ENCODE data around the gene HTR3B.
"Not testable (repeated sequence)": the region's sequence is repeated elsewhere in the genome, so short reads cannot be mapped to it uniquely, and the experiment has no call there.

The HTR3B gene

DNA sequence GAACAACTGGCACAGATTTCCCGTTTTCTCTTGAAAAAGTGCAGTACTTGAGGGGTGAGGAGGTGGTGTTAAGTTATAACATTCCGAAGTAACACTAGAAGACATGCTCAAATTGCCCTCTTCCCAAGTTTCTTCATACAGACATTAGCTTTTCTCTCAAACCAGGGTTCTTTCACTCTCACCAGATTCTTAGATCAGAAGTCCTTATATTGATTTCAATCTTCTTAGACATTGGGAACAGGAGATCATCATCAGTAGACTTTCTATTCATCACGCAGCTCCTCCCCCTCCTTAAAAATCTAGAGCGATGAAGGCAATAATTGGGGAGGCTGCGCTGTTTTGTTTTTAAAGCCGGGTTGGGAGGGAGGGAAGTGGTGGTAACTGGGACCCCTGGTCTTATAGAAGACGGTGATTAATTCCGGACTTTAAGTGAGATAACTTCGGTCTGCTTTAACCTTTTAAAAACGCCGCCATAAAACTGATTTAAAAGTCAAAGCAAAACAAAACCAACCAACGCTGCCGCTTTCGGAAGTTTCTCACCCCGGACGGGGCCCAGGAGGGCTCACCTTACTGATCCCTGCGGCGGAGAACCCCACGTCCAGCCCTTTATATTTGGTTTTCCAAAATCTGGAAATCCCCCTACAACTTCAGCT, 29.9 kb upstream of the HTR3B start:
- no peaks in the 10 kb centered on the region for H3K9me3 ChIP-seq (ENCODE audit: insufficient read depth, low read depth, low read length)
- peak overlapping the region; percentile 69; the same call in 1 of the 2 replicates for H3K27ac ChIP-seq (ENCODE audit: low read depth, low read length)
- H3K27me3 ChIP-seq (ENCODE audit: insufficient read depth, low read length): no peaks in the 10 kb centered on the region
- H3K9ac ChIP-seq (ENCODE audit: low read depth, low read length): peak overlapping the region; percentile 83
- H3K4me3 ChIP-seq (ENCODE audit: low read length): peak overlapping the region; percentile 97
- peaks cover 26% of the 10 kb centered on the region for H3K36me3 ChIP-seq (ENCODE audit: insufficient read depth, low read length)
- under 1% methylated on average over 18 of the region's 19 CpGs for WGBS
- peaks cover 30% of the 10 kb centered on the region for H3K4me1 ChIP-seq (ENCODE audit: insufficient read depth, low read length)

DNA sequence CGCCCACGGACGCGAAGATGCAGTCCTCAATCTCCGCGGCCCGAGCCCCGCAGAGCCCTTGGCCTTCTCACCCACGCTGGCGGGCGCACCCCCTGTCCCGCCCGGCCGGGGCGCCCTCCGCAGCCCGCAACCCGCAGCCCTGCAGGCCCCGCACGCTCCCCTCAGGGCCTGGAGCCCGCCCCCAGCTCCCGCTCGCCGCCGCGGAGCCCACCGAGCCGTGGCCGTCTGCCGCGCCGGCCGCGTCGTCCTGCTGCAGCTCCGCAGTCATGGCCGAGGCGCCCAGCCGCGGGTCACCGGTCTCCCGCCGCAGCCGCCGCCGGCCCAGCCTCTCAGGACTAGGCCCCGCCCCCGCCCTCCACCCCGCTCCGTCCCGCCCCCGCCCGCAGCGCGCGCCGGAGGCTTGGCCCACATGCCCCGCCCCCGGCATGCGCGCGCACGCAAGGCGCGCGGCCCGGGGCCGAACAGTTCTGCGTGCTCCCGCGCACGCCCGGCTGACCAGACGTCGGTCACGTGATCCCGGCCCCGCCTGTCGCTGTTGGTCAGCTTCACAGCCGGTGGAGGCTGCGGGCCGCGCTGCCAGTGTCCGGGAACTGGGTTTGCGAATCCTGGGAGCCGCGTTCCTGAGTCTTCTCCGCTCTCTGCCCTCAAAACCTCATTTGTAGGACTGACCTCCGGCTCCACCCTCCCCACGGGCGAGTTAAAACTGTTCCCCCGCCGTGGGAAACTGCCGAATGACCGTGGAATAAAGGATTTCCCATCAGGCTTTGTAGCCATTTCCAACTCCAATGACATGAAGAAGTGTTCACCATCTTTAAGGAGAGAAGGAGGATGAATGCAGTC, 29.1 kb upstream of the HTR3B start, which contains the start of gene USP28:
TSS of gene USP28 (minus strand) at position 339 of the 840 bp plus-strand sequence. CDS start at position 268, 71 bp downstream.
- Histone ChIP-seq H3K36me3 (ENCODE audit: insufficient read depth, low read length) (peaks cover 23% of the 10 kb centered on the region), H3K27me3 (ENCODE audit: insufficient read depth, low read length) (no peaks in the 10 kb centered on the region), H3K9me3 (ENCODE audit: insufficient read depth, low read depth, low read length) (no peaks in the 10 kb centered on the region), H3K4me1 (ENCODE audit: insufficient read depth, low read length) (peaks cover 30% of the 10 kb centered on the region), H3K4me3 (ENCODE audit: low read length) (peak within 1 kb of the TSS; percentile 97), H3K27ac (ENCODE audit: low read depth, low read length) (peak within 1 kb of the TSS; percentile 93), H3K9ac (ENCODE audit: low read depth, low read length) (peak within 1 kb of the TSS; percentile 87)
- WGBS: under 1% methylated on average over 95 of the region's 95 CpGs

DNA sequence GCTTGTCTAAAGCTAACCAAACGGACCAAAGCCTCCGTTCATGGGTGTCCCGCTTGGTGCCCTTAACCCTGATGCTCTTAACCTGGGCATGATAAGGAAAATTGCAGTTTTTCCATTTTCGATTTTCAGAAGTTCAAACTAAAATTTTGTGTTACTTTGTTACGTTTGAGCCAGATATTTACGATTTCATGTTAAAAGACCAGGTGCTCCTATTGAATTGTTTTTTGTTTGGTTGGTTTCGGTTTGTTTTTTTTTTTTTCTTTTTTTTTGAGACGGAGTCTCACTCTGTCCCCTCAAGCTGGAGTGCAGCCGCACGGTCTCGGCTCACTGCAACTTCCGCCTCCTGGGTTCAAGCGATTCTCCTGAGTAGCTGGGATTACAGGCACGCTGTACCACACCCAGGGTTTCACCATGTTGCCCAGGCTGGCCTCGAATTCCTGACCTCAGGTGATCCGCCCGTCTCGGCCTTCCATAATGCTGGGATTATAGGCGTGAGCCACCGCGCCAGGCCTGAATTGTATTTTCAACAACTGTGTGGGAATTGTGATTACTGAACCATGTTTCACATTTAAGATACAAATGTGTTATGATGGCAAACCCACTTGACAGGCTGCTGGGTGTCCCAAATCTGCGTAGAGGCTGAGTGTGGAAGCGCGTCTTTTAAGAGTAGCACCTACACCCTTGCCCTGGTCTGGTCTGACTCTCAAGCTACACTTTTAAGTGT, 28.4 kb upstream of the HTR3B start:
- peaks cover 15% of the 10 kb centered on the region for H3K36me3 ChIP-seq (ENCODE audit: insufficient read depth, low read length)
- H3K9me3 ChIP-seq (ENCODE audit: insufficient read depth, low read depth, low read length): no peaks in the 10 kb centered on the region
- H3K27ac ChIP-seq (ENCODE audit: low read depth, low read length): peak overlapping the region; percentile 93; the same call in 1 of the 2 replicates
- H3K27me3 ChIP-seq (ENCODE audit: insufficient read depth, low read length): no peaks in the 10 kb centered on the region
- H3K4me3 ChIP-seq (ENCODE audit: low read length): peak overlapping the region; percentile 70
- WGBS: 88% methylated on average over 24 of the region's 24 CpGs
- peaks cover 30% of the 10 kb centered on the region for H3K4me1 ChIP-seq (ENCODE audit: insufficient read depth, low read length)
- H3K9ac ChIP-seq (ENCODE audit: low read depth, low read length): peak overlapping the region; percentile 87

DNA sequence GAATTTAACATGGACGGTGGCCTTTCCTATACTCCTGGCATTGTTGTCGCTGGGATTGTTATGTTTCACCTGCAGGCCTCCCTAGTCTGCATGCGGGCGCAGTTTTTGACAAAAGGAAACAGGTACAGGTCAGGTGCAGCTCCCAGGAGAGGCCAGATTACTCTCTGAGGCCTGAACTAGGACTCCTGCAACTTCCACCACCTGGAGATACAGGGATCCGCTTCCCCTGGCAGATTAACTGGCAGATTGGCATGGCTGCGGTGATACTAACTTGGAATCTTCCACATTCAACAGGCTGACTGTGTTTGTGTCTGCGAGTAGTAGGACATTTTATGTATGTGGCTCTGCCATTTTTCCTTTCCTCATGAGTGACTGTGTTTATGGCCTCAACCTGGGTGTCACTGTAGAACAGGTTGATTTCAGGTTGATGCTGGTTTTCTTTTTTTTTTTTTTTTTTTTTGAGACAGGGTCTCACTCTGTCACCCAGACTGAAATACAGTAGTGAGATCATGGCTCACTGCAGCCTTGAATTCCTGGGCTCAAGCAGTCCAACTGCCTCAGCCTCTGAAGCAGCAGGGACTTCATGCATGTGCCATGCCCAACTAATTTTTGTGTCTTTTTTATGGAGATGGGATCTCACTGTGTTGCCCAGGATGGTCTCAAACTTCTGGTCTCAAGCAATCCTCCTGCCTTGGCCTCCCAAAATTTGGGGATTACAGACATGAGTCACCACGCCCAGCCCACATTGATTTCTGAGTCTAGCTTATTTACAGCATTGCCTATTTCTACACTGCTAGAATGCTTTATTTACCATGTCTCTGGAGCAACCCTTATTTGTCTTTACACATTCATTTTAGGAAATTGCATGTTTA, 27.6 kb upstream of the HTR3B start:
- Histone ChIP-seq H3K9ac (ENCODE audit: low read depth, low read length) (no peak overlapping the region), H3K27me3 (ENCODE audit: insufficient read depth, low read length) (no peaks in the 10 kb centered on the region), H3K9me3 (ENCODE audit: insufficient read depth, low read depth, low read length) (no peaks in the 10 kb centered on the region), H3K27ac (ENCODE audit: low read depth, low read length) (no peak overlapping the region), H3K4me3 (ENCODE audit: low read length) (no peak overlapping the region), H3K36me3 (ENCODE audit: insufficient read depth, low read length) (peaks cover 7% of the 10 kb centered on the region), H3K4me1 (ENCODE audit: insufficient read depth, low read length) (peaks cover 23% of the 10 kb centered on the region)
- 95% methylated on average over 8 of the region's 8 CpGs for WGBS

DNA sequence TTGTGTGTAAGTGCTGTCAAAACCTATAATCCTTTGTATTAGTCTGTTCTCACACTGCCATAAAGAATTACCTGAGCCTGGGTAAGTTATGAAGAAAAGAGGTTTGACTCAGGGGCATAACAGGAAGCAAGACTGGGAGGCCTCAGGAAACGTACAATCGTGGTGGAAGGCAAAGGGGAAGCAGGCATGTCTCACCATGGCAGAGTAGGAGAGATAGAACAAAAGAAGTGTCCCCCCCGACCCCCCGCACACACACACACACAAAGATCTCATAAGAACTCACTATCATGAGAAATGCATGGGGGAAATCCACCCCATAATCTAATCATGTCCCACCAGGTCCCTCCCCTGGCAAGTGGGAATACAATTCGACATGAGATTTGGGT, 26.9 kb upstream of the HTR3B start:
- no peaks in the 10 kb centered on the region for H3K27me3 ChIP-seq (ENCODE audit: insufficient read depth, low read length)
- peaks cover 21% of the 10 kb centered on the region for H3K4me1 ChIP-seq (ENCODE audit: insufficient read depth, low read length)
- 94% methylated on average over 5 of the region's 5 CpGs for WGBS
- no peak overlapping the region for H3K4me3 ChIP-seq (ENCODE audit: low read length)
- H3K9me3 ChIP-seq (ENCODE audit: insufficient read depth, low read depth, low read length): no peaks in the 10 kb centered on the region
- no peak overlapping the region for H3K27ac ChIP-seq (ENCODE audit: low read depth, low read length)
- H3K9ac ChIP-seq (ENCODE audit: low read depth, low read length): no peak overlapping the region
- peaks cover 4% of the 10 kb centered on the region; the same call in 1 of the 2 replicates for H3K36me3 ChIP-seq (ENCODE audit: insufficient read depth, low read length)

DNA sequence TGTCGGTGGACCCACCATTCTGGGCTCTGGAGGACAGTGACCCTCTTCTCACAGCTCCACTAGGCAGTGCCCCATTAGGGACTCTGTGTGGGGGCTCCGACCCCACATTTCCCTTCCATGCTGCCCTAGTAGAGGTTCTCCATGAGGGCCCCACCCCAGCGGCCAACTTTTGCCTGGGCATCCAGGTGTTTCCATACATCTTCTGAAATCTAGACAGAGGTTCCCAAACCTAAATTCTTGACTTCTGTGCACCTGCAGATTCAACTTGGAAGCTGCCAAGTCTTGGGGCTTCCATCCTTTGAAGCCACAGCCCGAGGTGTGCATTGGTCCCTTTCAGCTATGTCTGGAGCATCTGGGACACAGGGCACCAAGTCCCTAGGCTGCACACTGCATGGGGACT, 25.1 kb upstream of the HTR3B start:
- not testable (repeated sequence) for H3K36me3 ChIP-seq (ENCODE audit: insufficient read depth, low read length); H3K27ac ChIP-seq (ENCODE audit: low read depth, low read length); H3K9ac ChIP-seq (ENCODE audit: low read depth, low read length); H3K9me3 ChIP-seq (ENCODE audit: insufficient read depth, low read depth, low read length); H3K27me3 ChIP-seq (ENCODE audit: insufficient read depth, low read length); H3K4me3 ChIP-seq (ENCODE audit: low read length)
- 95% methylated on average over 4 of the region's 4 CpGs for WGBS
- peaks cover 16% of the 10 kb centered on the region for H3K4me1 ChIP-seq (ENCODE audit: insufficient read depth, low read length)

DNA sequence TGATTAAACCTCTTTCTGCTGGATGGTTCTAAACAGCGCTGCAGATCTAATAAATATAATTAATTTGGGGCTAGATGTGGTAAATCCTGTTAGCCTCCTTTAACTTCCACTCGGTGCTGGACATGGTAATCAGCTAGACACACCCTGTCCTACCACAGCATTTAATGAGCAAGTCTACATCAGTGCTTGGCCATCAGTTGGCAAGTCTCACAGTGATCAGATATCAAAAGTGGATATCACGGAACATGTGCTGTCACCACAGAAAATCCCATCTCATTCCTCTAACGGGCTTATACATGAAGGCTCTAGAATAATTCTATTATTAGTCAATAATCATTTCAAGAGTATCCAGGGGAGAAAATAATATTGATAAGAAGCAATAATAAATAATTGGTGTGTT, 23.6 kb upstream of the HTR3B start:
- H3K4me1 ChIP-seq (ENCODE audit: insufficient read depth, low read length): peaks cover 17% of the 10 kb centered on the region
- 89% methylated on average over 3 of the region's 4 CpGs for WGBS
- H3K27ac ChIP-seq (ENCODE audit: low read depth, low read length): no peak overlapping the region
- no peaks in the 10 kb centered on the region for H3K9me3 ChIP-seq (ENCODE audit: insufficient read depth, low read depth, low read length)
- H3K4me3 ChIP-seq (ENCODE audit: low read length): no peak overlapping the region
- H3K27me3 ChIP-seq (ENCODE audit: insufficient read depth, low read length): no peaks in the 10 kb centered on the region
- no peaks in the 10 kb centered on the region for H3K36me3 ChIP-seq (ENCODE audit: insufficient read depth, low read length)
- H3K9ac ChIP-seq (ENCODE audit: low read depth, low read length): no peak overlapping the region

DNA sequence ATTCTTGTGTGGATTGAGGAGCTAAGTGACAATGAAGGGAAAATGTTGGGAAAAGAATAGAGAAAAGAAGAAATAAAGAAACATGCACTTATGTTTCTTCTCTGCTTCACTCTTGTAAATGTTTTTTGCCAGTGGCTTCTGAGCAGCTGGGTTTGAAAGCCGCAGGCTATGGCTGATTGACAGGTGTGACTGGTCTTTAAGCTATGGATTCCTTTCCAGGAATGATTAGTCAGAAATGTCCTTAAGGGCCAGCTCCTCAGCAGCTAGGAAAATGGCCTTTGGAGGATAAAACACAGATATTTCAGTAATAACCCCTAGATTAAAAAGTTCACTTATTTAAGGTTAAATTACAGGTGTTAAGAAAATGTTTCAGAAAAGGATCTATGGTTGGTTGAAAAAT, 22.7 kb upstream of the HTR3B start:
- Histone ChIP-seq H3K4me1 (ENCODE audit: insufficient read depth, low read length) (peaks cover 15% of the 10 kb centered on the region), H3K4me3 (ENCODE audit: low read length) (no peak overlapping the region), H3K9ac (ENCODE audit: low read depth, low read length) (no peak overlapping the region), H3K36me3 (ENCODE audit: insufficient read depth, low read length) (no peaks in the 10 kb centered on the region), H3K9me3 (ENCODE audit: insufficient read depth, low read depth, low read length) (no peaks in the 10 kb centered on the region), H3K27ac (ENCODE audit: low read depth, low read length) (no peak overlapping the region), H3K27me3 (ENCODE audit: insufficient read depth, low read length) (no peaks in the 10 kb centered on the region)
- WGBS: 79% methylated on average over 1 of the region's 1 CpG

DNA sequence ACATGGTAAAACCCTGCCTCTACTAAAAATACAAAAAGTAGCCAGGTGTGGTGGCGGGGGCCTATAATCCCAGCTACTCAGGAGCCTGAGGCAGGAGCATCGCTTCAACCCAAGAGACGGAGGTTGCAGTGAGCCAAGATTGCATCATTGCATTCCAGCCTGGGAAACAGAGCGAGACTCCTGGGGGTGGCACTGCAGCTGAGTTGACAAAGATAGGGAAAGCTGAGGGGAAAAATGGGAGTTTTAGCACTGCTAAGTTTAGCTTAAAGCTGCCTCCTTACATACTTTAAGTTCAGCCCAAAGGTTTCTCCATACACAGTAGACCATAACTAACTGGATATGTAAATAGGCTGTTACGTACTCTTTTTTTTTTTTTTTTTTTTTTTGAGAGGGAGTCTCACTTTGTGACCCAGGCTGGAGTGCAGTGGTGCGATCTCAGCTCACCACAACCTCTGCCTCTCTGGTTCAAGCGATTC, 20.2 kb upstream of the HTR3B start:
- Histone ChIP-seq H3K9me3 (ENCODE audit: insufficient read depth, low read depth, low read length) (no peaks in the 10 kb centered on the region), H3K27ac (ENCODE audit: low read depth, low read length) (peak overlapping the region; percentile 72; the same call in 1 of the 2 replicates), H3K27me3 (ENCODE audit: insufficient read depth, low read length) (no peaks in the 10 kb centered on the region), H3K36me3 (ENCODE audit: insufficient read depth, low read length) (no peaks in the 10 kb centered on the region), H3K4me3 (ENCODE audit: low read length) (no peak overlapping the region), H3K9ac (ENCODE audit: low read depth, low read length) (0 out of 2 replicates have a peak overlapping the region, but pooled peaks have one; percentile 20), H3K4me1 (ENCODE audit: insufficient read depth, low read length) (peaks cover 17% of the 10 kb centered on the region)
- WGBS: 61% methylated on average over 6 of the region's 7 CpGs

DNA sequence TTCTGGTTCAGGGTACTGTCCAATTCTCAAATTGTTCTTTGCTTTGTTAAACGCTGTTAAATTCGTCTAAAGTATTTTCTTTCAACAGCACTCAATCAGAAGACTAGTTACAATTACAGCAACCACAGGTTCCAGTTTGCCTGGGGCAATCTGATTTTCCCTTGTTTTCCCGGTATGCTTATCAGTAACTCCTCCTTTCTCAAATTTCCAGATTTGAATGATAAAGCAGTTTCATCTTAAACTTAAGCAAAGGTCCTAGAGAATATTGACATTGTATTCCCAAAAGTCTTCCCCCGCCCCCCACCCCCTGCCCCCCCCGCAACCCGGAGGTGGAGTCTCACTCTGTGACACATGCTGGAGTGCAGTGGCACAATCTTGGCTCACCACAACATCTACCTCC, 18.7 kb upstream of the HTR3B start:
- Histone ChIP-seq H3K9ac (ENCODE audit: low read depth, low read length) (no peak overlapping the region), H3K4me1 (ENCODE audit: insufficient read depth, low read length) (peaks cover 17% of the 10 kb centered on the region), H3K9me3 (ENCODE audit: insufficient read depth, low read depth, low read length) (no peaks in the 10 kb centered on the region), H3K4me3 (ENCODE audit: low read length) (no peak overlapping the region), H3K27ac (ENCODE audit: low read depth, low read length) (no peak overlapping the region), H3K27me3 (ENCODE audit: insufficient read depth, low read length) (no peaks in the 10 kb centered on the region), H3K36me3 (ENCODE audit: insufficient read depth, low read length) (no peaks in the 10 kb centered on the region)
- 49% methylated on average over 5 of the region's 6 CpGs for WGBS

Measured in HUES64 (cell line).